Measurements from ENCODE around the gene FAM162B.
"Not testable (repeated sequence)": the region's sequence is repeated elsewhere in the genome, so short reads cannot be mapped to it uniquely, and the experiment has no call there.

The FAM162B gene

DNA sequence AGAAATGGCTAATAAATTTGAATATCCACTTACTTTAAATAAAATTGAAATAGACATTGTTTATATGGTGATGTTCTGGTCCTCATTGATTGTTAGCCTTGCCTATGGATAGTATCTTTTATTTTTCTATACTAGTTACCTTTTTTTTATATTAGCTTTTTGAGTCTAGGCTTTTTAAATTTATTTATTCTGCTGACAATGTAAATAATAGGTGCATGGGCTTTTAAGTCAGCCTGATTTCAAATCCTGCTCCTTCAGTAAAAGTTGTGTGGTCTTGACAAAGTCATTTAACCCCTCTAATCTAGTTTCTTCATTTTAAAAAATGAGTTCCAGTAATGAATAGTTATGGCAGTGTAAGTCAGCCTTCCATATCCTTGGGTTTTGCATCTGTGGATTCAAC lies 38.6 kb downstream of the FAM162B start:
- TF ChIP-seq CTCF (IDR thresholded peaks at IDR 0.05; ENCODE audit: insufficient read depth, missing control alignments), result no peak
- DNase-seq (ENCODE audit: insufficient read length, low spot score) (no peak), FAIRE-seq (no peak)

GRCh38 chr6:116714761-116715160 lies 50.8 kb downstream of the FAM162B start:
- FAIRE-seq, result no peak
- no peak for TF ChIP-seq CTCF (IDR thresholded peaks at IDR 0.05; ENCODE audit: insufficient read depth, missing control alignments)
- no peak for DNase-seq (ENCODE audit: insufficient read length, low spot score)

DNA sequence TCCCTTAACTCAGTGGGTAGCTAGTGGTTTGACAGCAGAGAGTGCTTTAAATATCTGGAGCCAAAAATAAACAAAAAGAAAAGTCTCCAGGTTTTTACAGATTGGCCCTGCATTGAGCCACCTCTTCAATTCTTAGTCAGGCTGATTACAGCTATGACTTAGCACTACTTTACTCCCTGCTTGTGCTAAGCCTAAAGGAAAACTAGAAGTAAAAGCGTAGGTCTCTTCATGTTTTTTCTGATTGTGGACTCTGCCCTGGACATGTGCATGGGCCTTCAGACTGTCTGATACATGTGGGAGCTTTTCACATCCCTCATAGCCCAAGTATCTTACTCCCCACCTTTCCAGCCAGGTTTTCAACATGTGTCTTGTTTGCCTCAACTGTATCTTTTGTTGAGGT lies 51.2 kb downstream of the FAM162B start:
- DNase-seq (ENCODE audit: insufficient read length, low spot score), result no peak
- TF ChIP-seq CTCF (IDR thresholded peaks at IDR 0.05; ENCODE audit: insufficient read depth, missing control alignments), result no peak
- FAIRE-seq, result no peak

- no peak for TF ChIP-seq CTCF (IDR thresholded peaks at IDR 0.05; ENCODE audit: insufficient read depth, missing control alignments)
- no peak for FAIRE-seq
- no peak for DNase-seq (ENCODE audit: insufficient read length, low spot score)
Observed at GRCh38 chr6:116705917-116706316, 59.6 kb downstream of the FAM162B start.

DNA sequence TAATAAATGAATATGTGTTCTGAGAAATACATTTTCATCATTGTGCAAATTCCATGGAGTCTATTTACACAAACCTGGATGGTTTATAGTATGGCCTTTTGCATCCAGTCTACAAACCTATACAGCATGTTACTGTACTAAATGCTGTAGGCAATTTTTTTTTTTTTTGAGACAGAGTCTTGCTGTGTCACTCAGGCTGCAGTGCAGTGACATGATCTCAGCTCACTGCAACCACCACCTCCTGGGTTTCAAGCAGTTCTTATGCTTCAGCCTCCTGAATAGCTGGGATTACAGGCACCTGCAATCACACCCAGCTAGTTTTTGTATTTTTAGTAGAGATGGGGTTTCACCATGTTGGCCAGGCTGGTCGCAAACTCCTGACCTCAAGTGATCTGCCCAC lies 61.6 kb downstream of the FAM162B start:
- not testable (repeated sequence) for DNase-seq (ENCODE audit: insufficient read length, low spot score); FAIRE-seq

All from D721Med (cell line).